AG04450 (cell line): ENCODE measurements around the gene BAHD1. TPM values are rescaled to one million over a fixed set of nuclear protein-coding genes. Genes with fewer than 3 reads are reported as not detected.

Source experiments
- CTCF ChIA-PET: fragments of 300-600, 350-600 bp; formaldehyde crosslinking; extraction: SDS; loops from one replicate; lab custom pipeline; 2022; ENCODE audit warnings: antibody characterized with exemption, inconsistent platforms; lab: Charles Lee
- POLR2A ChIA-PET: fragments of 350-600 bp; formaldehyde crosslinking; extraction: SDS; loops from one replicate; lab custom pipeline; 2021; ENCODE audit warnings: antibody characterized with exemption, inconsistent platforms; lab: Yijun Ruan, JAX
- DNase-seq: peaks from one replicate; pipeline ENCODE4 v3.0.0-alpha.2; 2011; ENCODE audit warnings: low read depth, low spot score
- H3K27ac ChIP-seq: one replicate; pipeline ENCODE4 v1.5.1; 2012; ENCODE audit warnings: low read depth, low read length, control low read depth
- H3K27me3 ChIP-seq: one replicate; pipeline ENCODE4 v1.6.0; 2012; ENCODE audit warnings: low read length; ENCODE audit not compliant: control insufficient read depth, insufficient read depth
- H3K4me3 ChIP-seq: 2 replicates; pipeline ENCODE4 v1.5.1; 2011; ENCODE audit warnings: mild to moderate bottlenecking, low read depth, low read length, control low read depth
- H3K9me3 ChIP-seq: 2 replicates; pipeline ENCODE4 v1.5.1; 2012; ENCODE audit warnings: low read length; ENCODE audit not compliant: control insufficient read depth, insufficient read depth
- CTCF ChIP-seq: IDR thresholded peaks from 2 replicates; pipeline ENCODE4 v1.5.1; 2011; ENCODE audit warnings: low read depth, low read length, control low read depth, inconsistent platforms
- polyA plus RNA-seq: library from polyadenylated mRNA; depleted of rRNA; stranded (reverse); fragments of >200 nt; gene quantifications from 2 replicates; pipeline ENCODE4 v1.2.3, GENCODE V29; 2011

Gene BAHD1
- polyA plus RNA-seq, 1 experiment = 2.8 TPM

DNA sequence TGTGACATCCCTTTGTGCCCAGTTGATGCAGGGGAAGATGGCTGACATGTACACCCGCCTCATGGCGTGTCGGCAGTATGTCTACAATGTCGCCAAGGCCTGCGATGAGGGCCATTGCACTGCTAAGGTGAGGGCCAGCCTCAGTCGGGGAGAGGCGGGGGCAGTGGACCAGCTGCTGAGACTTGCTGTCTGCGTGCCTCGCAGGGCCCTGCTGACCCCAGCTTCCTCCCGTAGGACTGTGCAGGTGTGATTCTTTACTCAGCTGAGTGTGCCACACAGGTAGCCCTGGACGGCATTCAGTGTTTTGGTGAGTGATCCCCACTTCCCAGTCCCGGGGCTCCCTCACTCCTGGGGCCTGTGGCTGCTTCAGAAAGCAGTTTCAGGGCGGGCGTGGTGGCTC, 24.7 kb upstream of the BAHD1 start:
- no peak for DNase-seq
- POLR2A ChIA-PET = no interaction called here
- CTCF ChIA-PET = no interaction called here

GRCh38 chr15:40418126-40418525, 22.6 kb upstream of the BAHD1 start:
- Histone ChIP-seq H3K4me3 (no peak overlapping the region), H3K9me3 (no peaks in the 10 kb centered on the region), H3K27me3 (no peaks in the 10 kb centered on the region), H3K27ac (no peak overlapping the region)
- CTCF ChIA-PET = interaction anchor here (1.2 kb wide), 1 partner anchor 139 kb away, joined by 5 read pairs; no protein-coding TSS in a partner anchor
- TF ChIP-seq CTCF = no peak
- POLR2A ChIA-PET = no interaction called here
- DNase-seq = no peak

More for the DNA sequence above, 24.7 kb upstream of the BAHD1 start:
- Histone ChIP-seq H3K9me3 (no peaks in the 10 kb centered on the region), H3K4me3 (no peak overlapping the region), H3K27ac (no peak overlapping the region), H3K27me3 (no peaks in the 10 kb centered on the region)
- TF ChIP-seq CTCF = no peak

DNA sequence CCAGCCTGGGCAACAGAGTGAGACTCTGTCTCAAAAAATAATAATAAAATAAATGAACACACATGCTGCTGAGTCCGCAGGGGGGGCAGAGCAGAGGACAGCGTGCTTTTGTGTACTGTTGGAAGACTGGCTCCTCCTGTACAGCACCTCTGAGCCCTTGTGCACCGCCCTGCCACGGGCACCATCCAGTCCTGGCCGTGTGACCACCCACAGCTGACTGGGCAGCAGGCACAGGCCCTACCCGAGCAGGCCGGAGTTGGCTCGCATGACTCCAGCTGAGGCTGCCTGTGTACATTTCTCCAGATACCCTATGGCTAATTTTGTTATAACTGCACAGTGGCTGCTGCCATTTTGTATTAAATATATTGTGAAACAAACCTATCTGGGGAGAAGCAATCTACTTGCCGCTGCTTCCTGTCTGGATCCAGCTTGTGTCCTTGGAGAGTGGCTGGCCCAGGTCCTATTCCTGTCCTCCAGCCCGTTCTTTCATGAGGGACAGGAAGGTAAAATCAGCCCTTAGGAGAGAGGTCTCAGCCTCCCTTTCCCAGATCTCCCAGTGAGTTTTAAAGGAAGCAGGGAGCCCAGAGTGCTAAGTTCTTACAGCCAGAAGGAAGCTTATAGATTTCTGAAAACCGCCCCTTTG, 20.6 kb upstream of the BAHD1 start:
- no peak for TF ChIP-seq CTCF
- H3K27ac ChIP-seq = peak overlapping the region; percentile 21
- ChIA-PET CTCF (interaction anchor here (0.8 to 3.2 kb wide), 8 partner anchors 28 to 203 kb away, joined by 3 to 16 read pairs (median 4); no protein-coding TSS in a partner anchor), POLR2A (no interaction called here)
- no peaks in the 10 kb centered on the region for H3K9me3 ChIP-seq
- no peaks in the 10 kb centered on the region for H3K27me3 ChIP-seq
- no peak for DNase-seq
- H3K4me3 ChIP-seq = no peak overlapping the region

GRCh38 chr15:40420793-40421192, 20.0 kb upstream of the BAHD1 start:
- no peak for DNase-seq
- H3K27ac ChIP-seq = no peak overlapping the region
- CTCF ChIA-PET = interaction anchor here (0.8 to 3.2 kb wide), 8 partner anchors 29 to 203 kb away, joined by 3 to 16 read pairs (median 4); no protein-coding TSS in a partner anchor
- POLR2A ChIA-PET = interaction anchor here (0.7 kb wide), 1 partner anchor 34 kb away, joined by 3 read pairs; no protein-coding TSS in a partner anchor
- no peak for TF ChIP-seq CTCF
- H3K27me3 ChIP-seq = peaks cover under 1% of the 10 kb centered on the region
- no peaks in the 10 kb centered on the region for H3K9me3 ChIP-seq
- H3K4me3 ChIP-seq = no peak overlapping the region
